ENCODE results near the gene ZNF385B. TPM values are rescaled to one million over a fixed set of nuclear protein-coding genes. Genes with fewer than 3 reads are reported as not detected.

ZNF385B gene
- total RNA-seq, 1 donor from 2014 or later = not detected

DNA sequence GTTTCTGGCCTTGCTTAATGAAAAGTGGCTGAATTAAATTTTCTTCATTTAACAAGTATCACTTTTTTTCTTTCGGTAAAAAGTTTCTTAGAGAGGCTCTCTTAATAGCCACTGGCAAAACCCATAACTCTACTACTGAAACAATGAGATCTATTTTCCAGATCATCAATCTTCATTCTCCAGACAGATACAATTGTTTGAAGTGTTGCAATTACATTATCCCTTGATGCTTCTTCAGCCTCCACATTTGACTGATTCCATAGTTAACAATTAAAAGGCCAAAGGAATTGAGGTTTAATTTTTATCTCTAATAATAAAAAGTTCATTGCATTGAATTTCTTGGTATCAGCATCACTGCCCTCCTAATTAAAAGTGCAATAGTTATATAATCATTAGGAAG lies 176.3 kb downstream of the ZNF385B start:
- DNase-seq (ENCODE audit: low read depth in 2 of 2) = no peak

DNA sequence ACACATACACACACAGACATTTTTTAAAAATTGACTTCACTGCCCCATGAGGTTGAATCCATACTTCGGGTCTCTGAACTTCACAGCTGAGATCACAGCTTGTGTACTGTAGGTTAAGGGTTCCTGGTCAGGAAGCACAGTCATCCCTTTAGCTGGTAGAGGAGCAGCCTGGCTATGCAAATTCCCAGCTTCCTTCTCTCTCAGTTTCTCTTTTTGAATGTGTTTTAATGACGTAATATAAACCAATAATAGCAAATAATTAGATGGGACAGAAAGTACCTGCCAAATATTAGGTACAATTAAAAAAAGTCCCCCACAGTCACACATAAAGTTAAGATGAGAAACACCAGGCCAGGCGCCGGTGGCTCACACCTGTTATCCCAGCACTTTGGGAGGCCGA lies 178.7 kb downstream of the ZNF385B start:
- no peak for DNase-seq (ENCODE audit: low read depth in 2 of 2)

DNA sequence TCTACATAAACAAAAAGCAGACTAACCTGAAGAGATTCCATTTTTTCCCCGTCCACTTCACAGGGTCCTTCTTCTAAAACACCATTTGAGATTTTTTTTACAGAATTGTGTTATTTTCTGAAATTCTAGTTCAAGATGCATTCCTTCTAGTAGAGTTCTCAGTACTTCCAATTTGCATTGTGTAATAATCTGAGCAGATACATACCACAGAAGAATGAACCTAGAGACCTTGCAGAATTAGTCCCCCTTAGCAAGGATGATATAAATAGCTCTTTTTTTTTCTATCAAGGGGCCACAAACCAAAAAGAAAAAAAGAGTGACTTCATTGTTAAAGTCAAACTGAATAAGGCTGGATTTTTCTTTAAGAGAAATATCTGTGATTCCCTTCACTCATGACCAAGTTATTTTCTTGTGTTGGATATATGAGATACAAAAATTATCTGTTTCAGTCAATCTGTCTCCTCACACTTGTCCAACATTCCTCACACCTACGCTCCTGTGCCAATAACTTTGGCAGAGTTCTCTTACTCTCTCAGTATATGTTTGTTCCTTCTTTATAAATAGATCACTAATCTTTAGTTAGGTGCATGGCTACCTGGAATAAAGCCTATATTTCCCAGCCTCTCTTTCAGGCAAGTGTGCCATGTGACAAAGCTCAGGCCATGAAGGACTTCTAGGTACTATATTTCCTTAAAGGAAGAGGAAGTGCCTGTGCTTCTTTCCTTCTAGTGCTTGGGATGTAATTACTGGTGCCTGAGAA lies 183.5 kb downstream of the ZNF385B start:
- DNase-seq (ENCODE audit: low read depth in 2 of 2) = no peak

DNA sequence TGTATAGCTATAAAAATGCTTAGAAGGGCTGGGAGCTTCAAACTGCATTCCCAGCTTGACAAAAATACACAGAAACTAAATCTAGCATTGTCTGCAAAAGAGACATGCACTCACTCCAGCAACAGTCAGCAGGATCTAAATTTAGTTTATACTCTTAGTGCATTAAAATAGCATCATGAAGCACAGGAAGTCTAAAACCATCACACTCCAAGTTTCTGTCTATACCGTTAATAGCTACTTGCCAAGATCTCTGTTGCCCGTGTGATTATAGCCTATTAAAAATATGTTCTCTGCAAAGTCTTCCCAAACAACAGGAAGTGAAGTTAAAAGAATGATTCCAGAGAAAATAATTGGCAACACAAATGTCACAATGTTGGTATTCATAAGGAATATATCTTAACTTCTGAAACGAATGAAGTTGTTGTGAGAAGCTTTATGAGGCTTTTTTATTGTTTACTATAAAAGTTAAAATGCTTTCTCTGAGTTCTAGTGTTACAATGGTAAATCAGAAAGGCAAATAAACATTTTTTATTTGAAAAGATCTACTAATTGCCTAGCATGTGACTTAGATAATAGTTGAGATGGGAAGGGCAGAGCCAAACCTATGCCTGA lies 184.2 kb downstream of the ZNF385B start:
- no peak for DNase-seq (ENCODE audit: low read depth in 2 of 2)

DNA sequence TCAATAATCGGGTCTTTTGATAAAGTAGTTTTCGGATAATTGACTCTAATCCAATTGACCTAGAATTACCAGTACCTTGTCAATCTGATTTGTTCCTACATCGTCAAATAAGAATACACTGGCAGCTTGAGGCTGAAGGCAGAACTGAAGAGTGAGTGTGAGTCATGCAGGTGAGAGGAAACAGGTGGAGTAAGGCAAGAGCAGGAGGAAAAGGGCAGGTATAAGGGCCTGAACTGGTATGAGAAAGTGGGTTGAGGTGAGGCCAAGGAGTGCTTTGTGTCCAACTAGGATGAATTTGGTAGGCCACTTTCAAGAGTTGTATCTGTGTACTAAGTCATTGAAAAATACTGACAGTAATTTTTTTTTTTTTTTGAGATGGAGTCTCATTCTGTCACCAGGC lies 186.0 kb downstream of the ZNF385B start:
- no peak for DNase-seq (ENCODE audit: low read depth in 2 of 2)

DNA sequence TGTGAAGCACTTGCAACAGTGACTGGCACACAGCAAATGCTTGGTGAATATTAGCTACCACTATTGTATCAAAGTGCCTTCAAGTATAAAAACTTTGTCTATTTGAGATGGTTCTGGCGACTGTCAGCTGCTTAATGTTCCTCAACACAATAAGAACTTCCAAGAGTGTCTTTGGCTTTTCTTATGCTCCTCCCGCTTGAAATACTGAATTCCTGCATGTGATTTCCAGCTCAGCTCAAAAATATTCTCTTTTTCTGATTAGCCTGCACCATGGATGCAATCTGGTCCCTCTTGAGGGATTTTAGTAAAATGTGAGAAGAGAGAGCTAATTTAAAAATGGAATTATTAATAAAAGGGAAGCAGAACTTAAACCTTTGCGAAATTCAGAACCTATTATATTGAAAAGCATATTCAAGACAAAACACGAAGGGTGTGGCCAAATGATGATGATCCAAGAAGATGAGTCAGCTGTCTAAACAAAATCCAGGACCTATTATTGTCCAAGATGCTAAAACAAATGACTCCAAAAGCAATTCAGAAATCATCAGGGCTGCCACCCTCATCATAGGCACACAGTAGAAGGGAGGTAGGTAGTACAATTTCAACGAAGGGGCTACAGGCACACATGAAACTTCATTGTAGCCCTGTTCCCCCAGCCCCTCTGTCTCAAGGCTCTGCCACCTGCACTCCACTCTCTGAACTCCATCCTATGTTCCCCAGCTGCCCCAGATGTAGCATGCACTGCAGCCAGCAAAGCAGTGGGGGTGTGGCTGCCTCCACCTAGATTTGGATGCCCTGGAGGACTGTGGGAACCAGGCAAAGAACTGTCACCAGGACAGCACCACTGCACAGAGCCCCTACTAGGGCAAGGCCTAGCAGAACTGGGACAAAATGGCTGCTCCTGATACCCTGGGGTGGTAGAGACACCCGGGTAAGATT lies 190.1 kb downstream of the ZNF385B start:
- no peak for DNase-seq (ENCODE audit: low read depth in 2 of 2)

DNA sequence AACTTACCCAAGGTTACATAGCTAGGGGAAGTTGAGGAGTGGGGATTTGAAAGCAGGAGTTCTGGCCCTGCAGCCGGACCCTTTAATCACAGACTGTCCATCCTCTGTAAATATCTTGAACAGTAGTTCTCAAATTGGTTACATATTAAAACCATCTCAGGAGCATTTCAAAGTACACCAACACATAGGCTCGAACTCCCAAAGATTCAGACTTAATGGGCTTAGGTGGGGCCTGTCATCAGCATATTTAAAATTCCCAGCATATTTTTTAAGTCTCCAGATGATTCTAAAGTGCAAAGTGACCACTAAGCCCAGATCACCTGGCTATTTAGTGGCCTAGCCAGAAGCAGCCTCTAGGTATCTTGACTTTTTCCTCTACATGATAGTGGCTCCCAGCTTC lies 192.2 kb downstream of the ZNF385B start:
- DNase-seq (ENCODE audit: low read depth in 2 of 2) = no peak

DNA sequence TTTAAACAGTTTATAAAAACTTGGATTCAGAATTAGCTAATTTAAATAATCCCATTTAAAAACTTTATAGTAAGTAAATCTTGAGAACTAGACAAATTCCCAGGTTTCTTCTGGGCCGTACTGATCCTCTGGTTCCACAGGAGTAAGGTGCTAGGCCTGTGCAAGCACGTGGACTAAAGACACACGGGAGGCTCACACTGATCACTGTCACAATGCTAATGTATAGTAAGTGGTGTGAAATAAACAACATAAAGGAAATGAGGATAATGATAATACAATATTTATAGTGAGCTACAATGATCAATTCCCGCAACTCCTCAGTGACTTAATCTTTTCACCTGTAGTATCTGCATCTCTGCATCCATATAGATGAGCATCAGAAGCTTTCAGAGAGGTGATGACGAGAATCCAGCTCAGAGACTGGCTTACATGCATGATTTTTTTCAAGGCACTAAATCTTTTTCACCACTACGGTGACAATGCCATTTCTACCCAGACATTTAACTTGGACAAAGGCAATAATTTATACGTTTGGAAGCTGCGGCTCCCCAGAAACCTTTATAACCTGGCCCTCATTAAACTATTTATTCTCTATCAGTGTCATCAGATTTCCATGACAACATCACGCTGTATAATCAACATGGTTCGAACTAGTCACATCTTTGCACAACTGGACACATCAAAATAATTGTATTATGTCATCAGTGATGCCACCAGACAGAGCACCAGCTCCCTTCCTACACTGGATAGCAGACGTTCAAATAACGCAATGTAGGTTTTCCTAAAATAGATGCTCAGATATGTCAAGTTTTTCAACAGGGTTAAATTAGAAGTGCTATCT lies 196.2 kb downstream of the ZNF385B start:
- DNase-seq (ENCODE audit: low read depth in 2 of 2) = no peak

DNA sequence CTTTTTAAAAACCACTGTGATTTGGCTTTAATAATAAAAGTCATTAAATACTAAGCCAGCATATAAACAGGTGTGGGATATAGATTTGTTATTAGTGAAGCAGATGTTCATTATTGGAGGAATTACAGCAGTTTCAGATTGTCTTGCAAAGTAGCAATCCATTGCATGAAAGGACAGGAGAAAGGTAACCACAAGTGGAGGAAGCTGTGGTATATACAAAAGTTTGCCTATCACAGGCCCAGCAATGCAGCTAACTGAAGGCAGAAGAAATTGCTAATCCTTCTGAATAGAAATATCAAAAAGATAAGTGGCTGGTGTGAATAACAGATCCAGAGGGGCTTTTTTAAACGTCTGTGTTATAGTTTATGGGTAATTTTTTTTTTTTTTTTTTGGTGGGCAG lies 199.4 kb downstream of the ZNF385B start:
- no peak for DNase-seq (ENCODE audit: low read depth in 2 of 2)

DNA sequence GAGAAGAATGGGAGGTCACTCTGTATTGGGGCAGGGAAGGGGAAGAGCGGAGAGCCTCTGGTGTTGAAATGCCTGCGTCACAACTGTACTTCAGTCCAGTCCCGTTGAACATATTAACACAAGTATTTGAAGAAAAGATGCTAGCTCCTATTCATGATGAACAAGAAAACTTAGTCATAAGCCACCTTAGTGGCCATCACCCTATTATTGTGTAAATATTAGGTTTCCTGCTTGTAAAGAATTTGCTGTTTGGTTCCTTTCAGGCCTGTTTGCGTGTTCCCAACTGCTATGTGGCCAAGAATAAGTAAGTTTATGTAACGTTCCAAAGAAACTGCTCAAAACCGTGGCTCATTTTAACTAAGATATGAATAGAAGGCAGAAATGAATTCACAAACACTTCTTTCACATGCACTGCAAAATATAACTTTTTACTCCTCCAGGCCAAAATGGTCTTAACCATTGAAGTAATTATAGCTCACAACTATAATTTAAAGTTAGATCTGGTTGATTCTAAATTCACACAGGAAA lies 204.3 kb downstream of the ZNF385B start:
- no peak for DNase-seq (ENCODE audit: low read depth in 2 of 2)

DNA sequence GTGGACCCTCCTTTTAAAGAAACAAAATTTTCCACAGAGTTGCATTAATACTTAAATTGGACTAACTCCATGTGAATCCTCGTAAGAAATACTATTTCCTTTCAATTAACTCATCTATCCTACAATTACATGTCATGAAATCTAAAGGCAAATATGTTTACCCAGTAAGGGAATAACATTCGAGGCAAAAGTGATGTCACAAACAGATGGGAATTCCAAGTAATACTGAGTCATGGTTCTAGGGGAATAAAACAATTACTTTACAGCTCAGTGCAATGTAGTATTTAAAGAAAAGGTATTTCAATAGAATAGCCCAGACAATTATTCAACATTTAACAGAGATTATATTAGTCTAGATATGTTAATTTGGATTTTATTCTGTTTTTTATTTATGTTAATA lies 205.8 kb downstream of the ZNF385B start:
- no peak for DNase-seq (ENCODE audit: low read depth in 2 of 2)

DNA sequence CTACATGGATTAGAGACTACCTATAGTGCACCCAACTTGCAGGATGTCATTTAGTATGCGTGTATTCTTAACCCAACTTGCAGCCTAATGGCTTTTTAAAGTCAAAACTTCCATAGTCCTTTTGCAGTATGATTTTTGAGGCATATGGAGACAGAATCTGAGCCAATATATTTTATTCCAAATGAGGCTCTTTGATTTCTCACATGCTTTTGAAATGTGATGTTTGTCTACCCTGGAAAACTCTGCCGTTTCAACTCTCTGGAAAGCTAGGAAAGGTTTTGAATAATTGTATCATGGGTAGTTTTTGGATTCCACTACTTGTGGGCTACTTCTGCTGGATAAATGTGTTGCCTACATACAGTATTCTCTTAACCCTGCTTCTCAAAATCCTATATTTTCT lies 206.6 kb downstream of the ZNF385B start:
- DNase-seq (ENCODE audit: low read depth in 2 of 2) = no peak

DNA sequence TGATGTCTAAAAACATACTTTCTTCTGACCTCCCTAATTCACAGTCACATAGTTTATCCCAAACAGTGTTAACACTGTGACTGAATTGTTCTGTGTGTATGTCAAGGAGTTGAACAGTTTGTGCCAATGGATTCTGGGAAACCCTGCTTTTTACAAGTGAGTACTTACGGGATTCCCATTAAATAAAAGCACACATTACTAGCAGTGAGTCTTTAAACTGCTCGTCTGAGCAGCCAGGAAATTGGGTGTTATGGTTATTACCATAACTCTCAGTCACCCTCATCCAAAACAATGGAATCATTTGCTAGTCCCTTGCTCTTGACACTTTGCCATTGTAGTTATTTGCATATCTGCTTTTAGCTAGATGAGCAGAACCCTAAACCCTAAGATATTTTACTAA lies 209.1 kb downstream of the ZNF385B start:
- no peak for DNase-seq (ENCODE audit: low read depth in 2 of 2)

DNA sequence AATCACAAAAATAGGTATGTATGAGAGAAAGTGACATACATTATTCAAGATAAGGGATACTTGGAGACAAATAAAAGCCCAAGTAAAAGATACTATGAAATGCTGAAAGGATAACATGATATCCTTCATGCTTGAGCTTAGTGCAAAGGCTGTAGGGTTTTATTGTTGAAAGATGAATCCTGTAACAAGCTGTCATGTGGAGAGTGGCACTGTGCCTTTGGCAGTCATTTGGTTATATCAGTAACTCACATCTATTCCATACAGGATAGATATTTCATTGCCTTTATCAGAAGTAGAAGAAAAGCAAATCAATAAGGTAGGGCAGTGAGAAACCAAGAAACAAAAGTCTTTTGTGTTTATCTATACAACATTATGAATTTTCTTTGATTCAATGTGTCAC lies 211.0 kb downstream of the ZNF385B start:
- DNase-seq (ENCODE audit: low read depth in 2 of 2) = no peak

DNA sequence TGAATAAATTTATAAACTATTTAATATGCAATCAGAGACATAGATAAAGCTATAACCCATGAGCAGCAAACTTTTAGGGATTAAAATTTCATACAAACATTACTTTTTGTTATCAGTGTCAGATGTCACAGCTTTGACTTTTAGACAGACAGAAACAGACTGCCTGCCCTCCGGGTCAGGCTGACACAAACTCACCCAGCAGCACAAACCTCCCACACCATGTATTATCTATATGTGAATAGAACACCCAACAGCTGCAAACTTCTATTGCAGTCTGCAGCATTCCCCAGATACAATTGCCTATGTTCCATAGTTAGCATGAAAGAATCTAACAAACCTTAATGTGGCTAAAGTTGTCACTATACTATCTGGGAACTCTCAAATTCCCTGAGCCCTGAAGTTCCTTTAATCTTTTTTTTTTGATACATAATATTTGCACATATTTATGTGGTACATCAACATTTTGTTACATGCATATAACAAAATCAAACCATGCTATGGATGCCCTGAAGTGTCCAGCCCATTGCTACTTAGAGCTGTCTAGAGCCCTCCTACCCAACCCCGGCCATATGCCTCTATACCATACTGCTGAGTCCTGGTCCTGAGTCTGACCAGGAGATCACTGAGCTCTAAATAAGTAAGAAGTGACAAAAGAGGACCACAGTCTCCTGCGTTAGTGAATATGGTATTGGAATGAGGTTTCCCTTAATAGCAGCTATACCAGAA lies 214.4 kb downstream of the ZNF385B start:
- DNase-seq (ENCODE audit: low read depth in 2 of 2) = no peak

DNA sequence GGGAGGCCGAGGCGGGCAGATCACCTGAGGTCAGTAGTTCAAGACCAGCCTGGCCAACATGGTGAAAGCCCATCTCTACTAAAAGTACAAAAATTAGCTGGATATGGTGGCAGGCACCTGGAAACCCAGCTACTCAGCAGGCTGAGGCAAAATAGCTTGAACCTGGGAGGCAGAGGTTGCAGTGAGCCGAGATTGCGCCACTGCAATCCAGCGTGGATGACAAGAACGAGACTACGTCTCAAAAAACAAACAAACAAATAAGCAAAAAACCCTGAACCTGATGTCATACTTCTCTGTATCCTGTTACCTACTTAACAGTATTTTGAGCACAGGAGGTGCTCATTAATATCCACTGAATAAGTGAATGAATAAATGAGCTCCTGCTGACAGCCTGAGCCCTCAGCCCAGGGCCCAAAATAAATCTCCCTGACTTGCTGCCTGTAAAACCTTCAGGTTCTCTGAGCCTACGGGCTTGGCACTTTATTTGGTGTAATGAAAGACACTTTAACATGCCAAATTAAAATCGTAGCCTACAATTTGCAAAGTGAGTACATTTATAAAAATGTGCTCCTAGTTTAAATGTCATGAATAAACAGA lies 215.1 kb downstream of the ZNF385B start:
- no peak for DNase-seq (ENCODE audit: low read depth in 2 of 2)

DNA sequence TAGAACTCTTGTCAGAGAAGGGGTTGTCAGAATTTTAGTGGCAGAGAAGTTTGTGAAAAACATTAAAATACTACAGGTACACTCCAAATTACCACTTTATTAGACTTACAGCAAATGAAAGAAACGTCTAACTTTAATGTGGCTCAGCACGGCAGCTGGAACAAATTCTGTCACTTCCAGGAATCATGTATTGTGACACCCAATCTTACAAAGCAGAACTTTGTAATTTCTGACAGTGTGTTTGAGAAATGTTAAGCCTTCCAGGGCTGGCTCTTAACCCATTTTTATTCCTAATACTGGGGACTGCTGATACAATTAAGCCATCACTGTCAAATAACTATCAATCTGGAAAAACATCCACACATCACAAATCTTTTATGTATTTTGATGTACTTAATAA lies 216.4 kb downstream of the ZNF385B start:
- DNase-seq (ENCODE audit: low read depth in 2 of 2) = no peak

DNA sequence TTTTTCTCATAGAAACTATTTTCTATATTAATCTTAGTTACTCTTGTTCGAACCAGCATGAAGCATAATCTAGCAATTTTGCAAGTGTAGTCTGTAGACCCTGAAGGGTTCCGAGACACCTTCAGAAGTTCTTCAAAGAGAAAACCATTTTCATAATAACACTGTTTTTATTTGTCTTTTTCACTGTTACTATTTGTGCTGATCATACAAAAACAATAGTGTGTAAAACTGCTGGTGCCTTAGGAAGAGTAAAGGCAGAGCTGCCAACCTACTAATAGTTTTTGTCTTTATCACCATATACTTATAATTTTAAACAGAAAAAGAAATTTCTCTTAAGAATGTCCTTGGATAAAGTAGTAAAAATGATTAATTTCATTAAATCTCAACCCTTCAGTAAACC lies 218.9 kb downstream of the ZNF385B start:
- DNase-seq (ENCODE audit: low read depth in 2 of 2) = no peak

DNA sequence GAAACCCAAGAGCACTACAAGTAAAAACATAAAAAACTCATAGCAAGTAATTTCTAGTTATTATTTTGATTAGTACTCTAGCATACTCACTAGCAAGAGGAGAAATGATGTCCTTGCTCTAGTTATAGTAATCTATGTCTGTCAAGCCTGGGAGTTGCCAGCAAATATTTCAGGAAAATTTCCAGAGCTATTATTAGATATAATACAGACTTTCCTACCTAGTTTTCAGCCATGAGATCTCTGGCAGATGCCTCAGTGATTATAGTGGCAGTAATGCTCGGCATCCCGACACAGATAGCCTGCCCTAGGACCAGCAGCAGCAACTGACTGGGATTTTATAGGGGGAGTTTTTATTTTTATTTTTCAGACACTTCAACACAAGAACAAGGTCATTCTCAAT lies 224.4 kb downstream of the ZNF385B start:
- DNase-seq (ENCODE audit: low read depth in 2 of 2) = no peak

Data from lung microvascular endothelial cell (primary cell).